Right lobe of liver (tissue), 6 donors: ENCODE results near the gene GSKIP. TPM values are rescaled to one million over a fixed set of nuclear protein-coding genes. Genes with fewer than 3 reads are reported as not detected.

Experiments used
- ATAC-seq, 4 donors: fragments of 200-7000 bp; cut with Tn5 transposase; one replicate each; pipeline ENCODE4 v1.9.1; 2020; ENCODE audit warnings: mild to moderate bottlenecking in 4 of 4, moderate library complexity in 4 of 4
- DNase-seq, 3 donors: peaks; one replicate each; pipeline ENCODE4 v3.0.0-alpha.2; 2020
- H3K27ac ChIP-seq, 3 donors: fragments of 200-600 bp; one replicate each; pipeline ENCODE4 v1.8.0; 2022
- H3K27me3 ChIP-seq, 2 donors: fragments of 200-600 bp; one replicate each; pipeline ENCODE4 v1.8.0; 2022
- H3K36me3 ChIP-seq, 4 donors: fragments of 200-600 bp; sonication (generic) in 1 of 4; one replicate each; pipeline versions ENCODE4 v1.5.1 to v1.8.0; 2017 to 2022; ENCODE audit warnings: control low read depth in 1 of 4
- H3K4me1 ChIP-seq, 4 donors: fragments of 200-600 bp; sonication (generic) in 1 of 4; one replicate each; pipeline versions ENCODE4 v1.5.1 to v1.8.0; 2017 to 2022; ENCODE audit warnings: control low read depth in 1 of 4
- H3K4me3 ChIP-seq, 3 donors: fragments of 200-600 bp; one replicate each; pipeline ENCODE4 v1.8.0; 2022
- H3K9me3 ChIP-seq, 4 donors: fragments of 200-600 bp; sonication (generic) in 1 of 4; one replicate each; pipeline versions ENCODE4 v1.5.1 to v1.8.0; 2017 to 2022; ENCODE audit warnings: control low read depth in 1 of 4
- CTCF ChIP-seq, 4 donors: fragments of 200-600 bp in 3 of 4; fragments of 450-650 bp in 1 of 4; IDR thresholded peaks; one replicate each; pipeline versions ENCODE4 v1.5.1 to v1.8.0; 2016 to 2022; ENCODE audit warnings: antibody characterized with exemption in 4 of 4, mild to moderate bottlenecking in 2 of 4
- POLR2A ChIP-seq: fragments of 450-650 bp; IDR thresholded peaks from one replicate; pipeline ENCODE4 v1.6.1; 2017; ENCODE audit warnings: antibody characterized with exemption, mild to moderate bottlenecking
- WGBS: methylation state at CpG from one replicate; pipeline ENCODE4 v1.1.6; 2018; ENCODE audit warnings: low coverage, low lambda C conversion rate; ENCODE audit not compliant: insufficient coverage; ENCODE audit errors: missing lambda C conversion rate; 5-methylcytosine and 5-hydroxymethylcytosine counted together
- intact Hi-C, 2 donors: fragments of 100-400 bp; cut with DNase I; formaldehyde crosslinking; loops; one replicate each; pipeline versions ENCODE4 v1.11.2 to v1.14.1; 2022
- total RNA-seq, 6 experiments: library from RNA; depleted of rRNA in 2 of 6; stranded (reverse); fragments of >200 nt in 2 of 6; fragmentation: NEBNext Ultra II Directional in 3 of 6; extraction: Animal tissue kit (Norgen Biotek cat#: 25700) in 3 of 6; gene quantifications; one replicate each; pipeline versions ENCODE4 v1.1.0 to v1.2.4, GENCODE V29; 2016 to 2023
- donor health status: DM: no; HTN: yes; CAD: no.
- donor health status: DM: no; HTN: no; CAD: no.
- donor health status: DM: no; HTN: no; CAD: no.
- donor health status: DM: no; HTN: yes; CAD: no.
- donor health status: DM: no; HTN: yes; CAD: no.

Gene GSKIP
- total RNA-seq, 6 experiments from 2014 or later = 7.4 to 25.2 (median 15.5) TPM

- no peaks in the 10 kb centered on the region for H3K9me3 ChIP-seq
- ATAC-seq (no peak), DNase-seq (no peak)
- peaks cover 0 to 3% (median 0%) of the 10 kb centered on the region in 4 donors for H3K36me3 ChIP-seq
- intact Hi-C loops = no loop called here
- no peaks in the 10 kb centered on the region for H3K27me3 ChIP-seq
- TF ChIP-seq CTCF (IDR thresholded peaks at IDR 0.05) (no peak), POLR2A (no peak)
- 13% methylated on average over 4 of the region's 13 CpGs for WGBS
- H3K27ac ChIP-seq = peak overlapping the region in 1 of 3 donors; percentile 9
- H3K4me1 ChIP-seq = peaks cover 0 to 4% (median 1%) of the 10 kb centered on the region in 4 donors
- H3K4me3 ChIP-seq = peak overlapping the region; percentile 63 to 91 (median 84)
Observed at GRCh38 chr14:96390965-96391292, 27.6 kb downstream of the GSKIP start.

GRCh38 chr14:96391293-96392118, 28.2 kb downstream of the GSKIP start:
- Histone ChIP-seq H3K27ac (peak overlapping the region in 1 of 3 donors; percentile 9), H3K27me3 (no peaks in the 10 kb centered on the region), H3K4me3 (peak overlapping the region; percentile 77 to 91 (median 84)), H3K9me3 (no peaks in the 10 kb centered on the region), H3K36me3 (no peaks in the 10 kb centered on the region), H3K4me1 (peaks cover 0 to 4% (median 1%) of the 10 kb centered on the region in 4 donors)
- peak; percentile 99 to 100 (median 99) for DNase-seq
- peak; percentile 96 to 99 (median 98) for ATAC-seq
- TF ChIP-seq CTCF (IDR thresholded peaks at IDR 0.05) = no peak
- WGBS = 1% methylated on average over 16 of the region's 79 CpGs
- intact Hi-C loops = no loop called here

GRCh38 chr14:96393071-96393691, 29.9 kb downstream of the GSKIP start:
- Histone ChIP-seq H3K4me3 (no peak overlapping the region), H3K9me3 (no peaks in the 10 kb centered on the region), H3K4me1 (peaks cover 0 to 4% (median 1%) of the 10 kb centered on the region in 4 donors), H3K27me3 (no peaks in the 10 kb centered on the region), H3K36me3 (no peaks in the 10 kb centered on the region), H3K27ac (no peak overlapping the region)
- DNase-seq (no peak), ATAC-seq (no peak)
- TF ChIP-seq CTCF (IDR thresholded peaks at IDR 0.05) (no peak), POLR2A (no peak)
- 77% methylated on average over 5 of the region's 5 CpGs for WGBS
- intact Hi-C loops = no loop called here

GRCh38 chr14:96394047-96394815, 30.9 kb downstream of the GSKIP start:
- Histone ChIP-seq H3K9me3 (no peaks in the 10 kb centered on the region), H3K4me3 (no peak overlapping the region), H3K4me1 (peaks cover 0 to 4% (median 1%) of the 10 kb centered on the region in 4 donors), H3K27ac (no peak overlapping the region), H3K36me3 (no peaks in the 10 kb centered on the region), H3K27me3 (no peaks in the 10 kb centered on the region)
- no peak for TF ChIP-seq CTCF (IDR thresholded peaks at IDR 0.05)
- no peak for TF ChIP-seq POLR2A
- 100% methylated on average over 5 of the region's 7 CpGs for WGBS
- intact Hi-C loops = no loop called here
- no peak for ATAC-seq
- no peak for DNase-seq
